ENCODE data around the gene ATG2B. TPM values are rescaled to one million over a fixed set of nuclear protein-coding genes. Genes with fewer than 3 reads are reported as not detected.

The ATG2B gene
- total and polyA plus RNA-seq, 9 of the 15 experiments (the other 6 are each of a cell fraction or from before 2014, with no cell fraction given), result 0.83 to 12.9 (median 8.7) TPM

DNA sequence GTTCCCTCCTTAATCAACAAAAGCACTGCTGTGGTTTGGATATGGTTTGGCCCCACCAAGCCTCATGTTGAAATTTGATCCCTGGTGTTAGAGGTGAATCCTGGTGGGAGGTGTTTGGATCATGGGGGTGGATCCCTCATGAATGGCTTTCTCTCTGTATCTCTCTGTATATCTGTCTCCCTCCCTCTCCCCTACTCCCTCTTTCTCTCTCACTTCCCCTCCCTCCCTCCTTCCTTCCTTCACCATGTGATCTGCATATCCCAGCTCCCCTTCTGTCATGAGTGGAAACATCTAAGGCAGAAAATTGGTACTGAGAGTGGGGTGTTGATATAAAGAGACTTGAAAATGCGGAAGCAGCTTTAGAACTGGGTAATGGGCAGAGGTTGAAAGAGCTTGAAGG is 5.4 kb upstream of the ATG2B start (continued):
- TF ChIP-seq ETV6 (IDR thresholded peaks at IDR 0.05; ENCODE audit: borderline replicate concordance in 1 of 2, low read depth in 2 of 2, low read length in 1 of 2), result no peak
- no peak for TF ChIP-seq ETV6 (CRISPR knock-in tag; IDR thresholded peaks at IDR 0.05; ENCODE audit: borderline replicate concordance)
- TF ChIP-seq KLF13 (tag; IDR thresholded peaks at IDR 0.05; ENCODE audit: borderline replicate concordance, low read depth), result no peak
- no peak for TF ChIP-seq KDM5B (IDR thresholded peaks at IDR 0.05; ENCODE audit: insufficient replicate concordance, low read depth, low read length)
- no peak for TF ChIP-seq JUND (IDR thresholded peaks at IDR 0.05; ENCODE audit: borderline replicate concordance, low read depth, low read length)
- no peak; the same call in 2 of the 3 replicates for TF ChIP-seq JUND (tag; IDR thresholded peaks at IDR 0.05; ENCODE audit: borderline replicate concordance, low read depth, low read length)
- no peak for TF ChIP-seq RUNX1 (IDR thresholded peaks at IDR 0.05; ENCODE audit: low read depth)
- no peak for TF ChIP-seq ELF2 (CRISPR knock-in tag; IDR thresholded peaks at IDR 0.05)
- TF ChIP-seq MNT (conservative IDR thresholded peaks at IDR 0.05), result 0 out of 4 replicates have a peak, but pooled peaks of 1 of the 2 experiments have one; percentile 20
- TF ChIP-seq, protein P1, sequence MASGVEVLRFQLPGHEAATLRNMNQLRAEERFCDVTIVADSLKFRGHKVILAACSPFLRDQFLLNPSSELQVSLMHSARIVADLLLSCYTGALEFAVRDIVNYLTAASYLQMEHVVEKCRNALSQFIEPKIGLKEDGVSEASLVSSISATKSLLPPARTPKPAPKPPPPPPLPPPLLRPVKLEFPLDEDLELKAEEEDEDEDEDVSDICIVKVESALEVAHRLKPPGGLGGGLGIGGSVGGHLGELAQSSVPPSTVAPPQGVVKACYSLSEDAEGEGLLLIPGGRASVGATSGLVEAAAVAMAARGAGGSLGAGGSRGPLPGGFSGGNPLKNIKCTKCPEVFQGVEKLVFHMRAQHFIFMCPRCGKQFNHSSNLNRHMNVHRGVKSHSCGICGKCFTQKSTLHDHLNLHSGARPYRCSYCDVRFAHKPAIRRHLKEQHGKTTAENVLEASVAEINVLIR (CRISPR knock-in tag; IDR thresholded peaks at IDR 0.05), result no peak
- no peak for TF ChIP-seq NFIC (IDR thresholded peaks at IDR 0.05)
- TF ChIP-seq, protein P2, sequence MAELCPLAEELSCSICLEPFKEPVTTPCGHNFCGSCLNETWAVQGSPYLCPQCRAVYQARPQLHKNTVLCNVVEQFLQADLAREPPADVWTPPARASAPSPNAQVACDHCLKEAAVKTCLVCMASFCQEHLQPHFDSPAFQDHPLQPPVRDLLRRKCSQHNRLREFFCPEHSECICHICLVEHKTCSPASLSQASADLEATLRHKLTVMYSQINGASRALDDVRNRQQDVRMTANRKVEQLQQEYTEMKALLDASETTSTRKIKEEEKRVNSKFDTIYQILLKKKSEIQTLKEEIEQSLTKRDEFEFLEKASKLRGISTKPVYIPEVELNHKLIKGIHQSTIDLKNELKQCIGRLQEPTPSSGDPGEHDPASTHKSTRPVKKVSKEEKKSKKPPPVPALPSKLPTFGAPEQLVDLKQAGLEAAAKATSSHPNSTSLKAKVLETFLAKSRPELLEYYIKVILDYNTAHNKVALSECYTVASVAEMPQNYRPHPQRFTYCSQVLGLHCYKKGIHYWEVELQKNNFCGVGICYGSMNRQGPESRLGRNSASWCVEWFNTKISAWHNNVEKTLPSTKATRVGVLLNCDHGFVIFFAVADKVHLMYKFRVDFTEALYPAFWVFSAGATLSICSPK (IDR thresholded peaks at IDR 0.05; ENCODE audit: borderline replicate concordance), result no peak
- no peak for TF ChIP-seq POLR2B (IDR thresholded peaks at IDR 0.05; ENCODE audit: low read depth, partially characterized antibody)
- peak; percentile 60 for TF ChIP-seq DPF2 (IDR thresholded peaks at IDR 0.05)
- no peak for TF ChIP-seq ESRRA (IDR thresholded peaks at IDR 0.05; ENCODE audit: borderline replicate concordance, low read depth)
- peak; percentile 24; the same call in 1 of the 2 replicates for TF ChIP-seq SPI1 (IDR thresholded peaks at IDR 0.05; ENCODE audit: borderline replicate concordance, low read depth, low read length)
- no peak for TF ChIP-seq ZNF668 (CRISPR knock-in tag; IDR thresholded peaks at IDR 0.05)
- TF ChIP-seq SP2 (IDR thresholded peaks at IDR 0.05; ENCODE audit: extremely low read depth, low read depth, low read length, poor library complexity, severe bottlenecking), result no peak
- TF ChIP-seq SOX6 (IDR thresholded peaks at IDR 0.05), result 0 out of 2 replicates have a peak, but pooled peaks have one; percentile 12
- no peak for TF ChIP-seq SMARCA5 (IDR thresholded peaks at IDR 0.05)
- no peak for TF ChIP-seq MEF2D (tag; conservative IDR thresholded peaks at IDR 0.05; ENCODE audit: low read depth)
- no peak for TF ChIP-seq POLR2A (conservative IDR thresholded peaks at IDR 0.05)
- TF ChIP-seq MEIS2 (IDR thresholded peaks at IDR 0.05; ENCODE audit: partially characterized antibody), result no peak
- TF ChIP-seq ZNF707 (CRISPR knock-in tag; conservative IDR thresholded peaks at IDR 0.05), result peak; percentile 98
- TF ChIP-seq HMG20A (CRISPR knock-in tag; conservative IDR thresholded peaks at IDR 0.05), result no peak
- no peak for TF ChIP-seq SMAD1 (IDR thresholded peaks at IDR 0.05; ENCODE audit: low read depth, low read length, partially characterized antibody)
- no peak for TF ChIP-seq SNIP1 (IDR thresholded peaks at IDR 0.05; ENCODE audit: low read depth)
- TF ChIP-seq ARID1B (IDR thresholded peaks at IDR 0.05), result peak; percentile 33; the same call in 1 of the 2 replicates
- no peak for TF ChIP-seq EP400 (IDR thresholded peaks at IDR 0.05)
